ENCODE measurements around the gene PHETA2.
A peak's percentile ranks its signal among the peaks of the same experiment; 100 is the strongest.
"Not testable (repeated sequence)": the region's sequence is repeated elsewhere in the genome, so short reads cannot be mapped to it uniquely, and the experiment has no call there.

PHETA2 gene

GRCh38 chr22:42114721-42115120 is 40.7 kb downstream of the PHETA2 start:
- H3K36me3 Mint-ChIP-seq = peaks cover 14% of the 10 kb centered on the region
- H3K9me3 Mint-ChIP-seq (ENCODE audit: low read depth) = peaks cover 3% of the 10 kb centered on the region
- no peak overlapping the region for H3K27ac Mint-ChIP-seq
- no peak overlapping the region for H3K4me3 Mint-ChIP-seq
- H3K27me3 Mint-ChIP-seq = no peaks in the 10 kb centered on the region
- H3K4me1 Mint-ChIP-seq (ENCODE audit: low read depth) = peaks cover 9% of the 10 kb centered on the region

GRCh38 chr22:42115420-42115830 is 41.4 kb downstream of the PHETA2 start:
- not testable (repeated sequence) for H3K9me3 Mint-ChIP-seq (ENCODE audit: low read depth); H3K4me3 Mint-ChIP-seq; H3K27me3 Mint-ChIP-seq; H3K27ac Mint-ChIP-seq
- peaks cover 14% of the 10 kb centered on the region for H3K36me3 Mint-ChIP-seq
- H3K4me1 Mint-ChIP-seq (ENCODE audit: low read depth) = peaks cover 16% of the 10 kb centered on the region

GRCh38 chr22:42116848-42117424 is 42.9 kb downstream of the PHETA2 start:
- Mint-ChIP-seq H3K27me3 (no peaks in the 10 kb centered on the region), H3K4me3 (no peak overlapping the region), H3K9me3 (ENCODE audit: low read depth) (peaks cover 3% of the 10 kb centered on the region), H3K4me1 (ENCODE audit: low read depth) (peaks cover 30% of the 10 kb centered on the region), H3K27ac (no peak overlapping the region), H3K36me3 (peaks cover 14% of the 10 kb centered on the region)

GRCh38 chr22:42120231-42121021 is 46.4 kb downstream of the PHETA2 start:
- H3K4me3 Mint-ChIP-seq = peak overlapping the region; percentile 80
- not testable (repeated sequence) for H3K27me3 Mint-ChIP-seq; H3K9me3 Mint-ChIP-seq (ENCODE audit: low read depth); H3K36me3 Mint-ChIP-seq
- peaks cover 35% of the 10 kb centered on the region for H3K4me1 Mint-ChIP-seq (ENCODE audit: low read depth)
- peak overlapping the region; percentile 88 for H3K27ac Mint-ChIP-seq

- not testable (repeated sequence) for H3K27me3 Mint-ChIP-seq; H3K9me3 Mint-ChIP-seq (ENCODE audit: low read depth); H3K4me3 Mint-ChIP-seq; H3K27ac Mint-ChIP-seq; H3K36me3 Mint-ChIP-seq
- H3K4me1 Mint-ChIP-seq (ENCODE audit: low read depth) = peaks cover 35% of the 10 kb centered on the region
Measured at GRCh38 chr22:42123529-42123928, 49.5 kb downstream of the PHETA2 start.

- Mint-ChIP-seq H3K9me3 (ENCODE audit: low read depth) (no peaks in the 10 kb centered on the region), H3K36me3 (no peaks in the 10 kb centered on the region), H3K4me3 (no peak overlapping the region), H3K27me3 (no peaks in the 10 kb centered on the region), H3K4me1 (ENCODE audit: low read depth) (no peaks in the 10 kb centered on the region), H3K27ac (no peak overlapping the region)
Measured at GRCh38 chr22:42127606-42128005, 53.6 kb downstream of the PHETA2 start.

- not testable (repeated sequence) for H3K36me3 Mint-ChIP-seq; H3K27me3 Mint-ChIP-seq; H3K9me3 Mint-ChIP-seq (ENCODE audit: low read depth); H3K4me1 Mint-ChIP-seq (ENCODE audit: low read depth); H3K27ac Mint-ChIP-seq; H3K4me3 Mint-ChIP-seq
Measured at GRCh38 chr22:42128007-42128406, 54.0 kb downstream of the PHETA2 start.
